Dermis microvascular lymphatic vessel endothelial cell (primary cell): ENCODE data around the gene PTPRS. TPM values are rescaled to one million over a fixed set of nuclear protein-coding genes. Genes with fewer than 3 reads are reported as not detected.

Experiments used
- DNase-seq, 2 donors: peaks; one replicate each; pipeline versions ENCODE4 v3.0.0 to v3.0.0-alpha.2; 2010; ENCODE audit warnings: low read depth in 2 of 2
- total RNA-seq: library from RNA; depleted of rRNA; stranded (reverse); fragments of >200 nt; gene quantifications from 2 replicates; pipeline ENCODE4 v1.2.1, GENCODE V29; 2014

PTPRS gene
- total RNA-seq, 1 donor from 2014 or later, result 20.5 TPM

DNA sequence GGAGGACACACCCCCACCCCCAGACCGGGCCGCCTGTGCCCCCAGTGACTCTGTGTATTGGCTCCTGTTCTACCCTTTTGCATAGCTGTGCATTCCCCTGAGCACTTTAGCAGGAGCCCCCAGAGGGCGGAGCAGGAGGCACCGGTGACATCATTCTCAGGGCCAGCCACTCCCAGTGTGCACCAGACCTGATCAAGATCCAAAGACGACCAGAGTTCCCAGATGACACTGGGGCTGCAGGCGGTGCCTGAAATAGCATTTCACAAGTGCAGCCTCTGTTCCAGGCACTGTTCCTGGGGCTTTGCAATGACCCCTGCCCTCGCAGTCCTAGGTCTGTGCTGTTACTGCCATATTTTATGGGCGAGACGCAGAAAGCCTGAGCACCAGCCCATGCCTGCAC lies 14.5 kb upstream of the PTPRS start:
- DNase-seq, result no peak

DNA sequence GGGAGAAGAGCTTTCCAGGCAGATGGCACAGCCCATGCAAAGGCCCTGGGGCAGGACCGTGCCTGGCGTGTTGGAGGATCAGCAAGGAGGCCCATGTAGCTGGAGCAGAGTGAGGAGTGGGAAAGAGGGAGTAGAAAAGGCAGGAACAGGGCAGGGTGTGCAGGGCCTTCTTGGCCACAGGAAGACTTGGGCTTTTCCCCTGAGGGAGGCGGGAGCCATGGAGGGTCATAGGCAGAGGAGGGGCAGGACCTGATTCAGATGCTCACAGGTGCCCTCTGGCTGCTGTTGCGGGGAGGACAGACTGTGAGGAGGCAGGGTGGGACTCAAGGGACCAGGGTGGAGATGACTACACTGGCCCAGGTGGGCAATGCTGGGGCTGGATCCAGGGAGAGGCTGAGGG lies 13.8 kb upstream of the PTPRS start:
- no peak for DNase-seq

DNA sequence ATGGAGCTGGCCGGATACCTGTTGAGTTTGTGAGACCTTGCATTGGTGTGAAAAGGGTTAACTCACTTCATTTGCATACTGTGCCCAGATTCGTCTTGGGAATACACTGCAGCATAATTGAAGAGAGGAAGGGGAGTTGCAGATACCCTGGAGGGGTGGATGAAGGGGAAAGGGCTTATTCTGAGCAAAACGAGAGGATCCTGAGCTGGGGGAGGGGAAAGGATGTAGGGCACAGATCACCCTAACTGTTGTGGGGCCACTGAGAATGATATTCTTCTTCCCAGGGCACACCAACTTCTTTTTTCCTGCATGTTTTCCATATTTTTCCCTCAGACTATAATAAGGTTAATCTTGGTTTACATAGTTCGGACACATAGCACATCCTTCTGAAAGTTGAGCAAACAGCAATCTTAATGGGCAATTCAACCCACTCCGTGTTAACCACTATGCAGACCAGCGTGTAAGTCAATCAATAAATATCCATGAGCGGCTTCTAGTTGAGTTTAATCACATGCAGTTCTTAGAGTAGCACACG lies 11.7 kb upstream of the PTPRS start:
- no peak for DNase-seq

DNA sequence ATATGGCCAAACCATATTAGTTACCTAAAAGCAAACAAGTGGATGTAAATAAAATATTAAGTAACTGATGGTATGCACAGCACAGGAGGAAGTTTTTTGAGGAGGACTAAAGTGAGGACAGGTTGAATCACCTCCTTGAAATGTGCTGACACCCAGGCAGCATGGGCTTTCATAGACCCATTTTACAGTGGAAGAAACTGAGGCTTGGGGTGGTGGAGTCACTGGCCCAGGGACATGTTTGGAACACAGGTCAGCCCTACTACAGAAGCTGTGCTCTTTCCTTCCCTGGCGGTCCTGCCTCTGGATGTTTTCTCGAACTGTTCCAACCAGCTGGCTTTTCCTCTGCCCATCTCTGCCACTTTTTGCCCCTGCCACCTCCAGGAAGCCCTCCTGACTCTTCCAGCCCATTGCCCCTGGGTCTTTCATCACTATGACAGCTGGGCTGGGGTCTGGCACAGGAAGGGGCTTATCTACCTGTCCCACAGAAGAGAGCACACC lies 11.2 kb upstream of the PTPRS start:
- no peak for DNase-seq

DNA sequence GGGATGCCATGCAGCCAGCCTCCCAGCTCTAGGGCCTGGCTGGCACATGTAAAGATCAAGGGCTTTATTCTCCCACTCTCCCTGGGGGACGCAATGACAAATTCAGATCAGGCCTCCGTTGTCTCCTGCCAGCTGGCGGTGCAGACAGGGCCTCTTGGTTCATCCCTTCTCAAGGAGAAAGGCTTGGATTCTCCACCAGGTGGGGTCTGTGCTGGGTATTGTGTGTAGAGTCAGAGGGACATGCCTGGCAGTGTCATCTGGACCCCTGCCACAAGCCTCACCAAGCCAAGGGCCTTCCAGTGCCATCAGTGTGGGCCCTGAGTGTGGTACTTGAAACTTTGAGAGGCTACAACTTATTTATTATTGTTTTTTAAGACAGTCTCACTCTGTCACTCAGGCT lies 8.4 kb upstream of the PTPRS start:
- DNase-seq, result no peak

DNA sequence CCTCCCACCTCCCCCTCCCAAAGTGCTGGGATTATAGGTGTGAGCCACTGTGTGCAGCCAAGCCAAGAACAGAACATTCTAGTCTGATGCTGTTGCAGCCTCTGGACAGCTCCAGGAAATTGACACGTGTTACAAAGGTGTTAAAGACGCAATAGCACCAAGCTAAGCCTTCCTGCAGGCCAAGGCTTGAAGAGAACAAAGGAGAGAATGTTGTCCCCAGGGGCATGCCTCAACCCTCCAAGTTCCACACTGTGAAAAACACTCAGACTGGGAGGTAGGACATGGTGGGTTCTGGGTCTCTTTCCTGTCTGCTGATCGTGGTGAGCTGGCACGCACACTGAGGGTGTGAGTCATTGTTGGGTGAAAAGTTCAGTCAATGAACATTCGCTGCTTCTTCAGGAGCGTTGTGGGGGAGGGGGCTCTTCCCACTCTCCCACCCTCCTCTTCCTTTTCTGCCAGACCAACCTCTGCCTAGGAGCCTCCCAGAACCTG lies 5.3 kb upstream of the PTPRS start:
- DNase-seq, result peak in 1 of 2 donors; percentile 37

DNA sequence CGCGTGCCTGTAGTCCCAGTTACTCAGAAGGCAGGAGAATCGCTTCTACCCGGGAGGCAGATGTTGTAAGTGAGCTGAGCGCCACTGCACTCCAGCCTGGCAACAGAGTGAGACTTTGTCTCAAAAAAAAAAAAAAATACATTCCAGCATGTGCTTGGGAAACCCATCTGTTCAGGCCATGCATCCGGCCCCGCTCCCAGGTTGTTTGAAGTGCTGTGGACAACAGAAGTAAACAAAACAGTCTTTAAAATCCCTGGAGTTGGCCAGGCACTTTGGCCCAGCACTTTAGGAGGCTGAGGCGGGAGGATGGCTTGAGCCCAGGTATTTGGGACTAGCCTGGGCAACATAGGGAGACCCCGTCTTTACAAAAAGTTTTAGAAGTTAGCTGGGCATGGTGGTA lies 3.2 kb upstream of the PTPRS start:
- DNase-seq, result no peak

DNA sequence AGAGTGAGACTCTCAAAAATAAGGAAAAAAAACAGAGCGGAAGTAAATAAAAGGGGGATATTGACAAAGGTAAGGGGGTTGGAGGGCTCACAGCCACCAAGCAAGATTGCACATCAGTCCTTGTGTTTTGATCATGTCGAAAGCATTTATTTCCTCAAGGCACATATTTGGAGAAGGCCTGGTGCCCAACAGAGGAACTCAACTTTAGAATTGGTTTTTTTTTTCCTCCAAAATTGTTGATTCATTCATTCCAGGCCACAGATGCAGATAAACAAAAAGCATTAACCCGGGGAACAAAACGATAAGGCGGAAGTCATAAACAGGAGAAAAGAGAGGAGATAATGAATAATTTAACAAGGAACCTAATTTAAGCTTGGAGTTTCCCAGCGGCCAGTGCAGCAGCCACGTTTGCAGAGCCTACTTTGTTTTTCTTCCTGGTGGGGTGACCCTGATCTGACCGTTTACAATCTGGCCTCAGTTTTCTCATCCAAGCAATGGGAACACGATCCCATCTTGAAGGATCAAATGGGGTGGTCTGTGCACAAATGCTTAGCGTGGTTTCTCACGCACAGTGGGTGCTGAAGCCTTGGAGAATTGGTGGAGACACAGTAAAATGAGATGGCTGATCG lies 2.1 kb upstream of the PTPRS start:
- no peak for DNase-seq

DNA sequence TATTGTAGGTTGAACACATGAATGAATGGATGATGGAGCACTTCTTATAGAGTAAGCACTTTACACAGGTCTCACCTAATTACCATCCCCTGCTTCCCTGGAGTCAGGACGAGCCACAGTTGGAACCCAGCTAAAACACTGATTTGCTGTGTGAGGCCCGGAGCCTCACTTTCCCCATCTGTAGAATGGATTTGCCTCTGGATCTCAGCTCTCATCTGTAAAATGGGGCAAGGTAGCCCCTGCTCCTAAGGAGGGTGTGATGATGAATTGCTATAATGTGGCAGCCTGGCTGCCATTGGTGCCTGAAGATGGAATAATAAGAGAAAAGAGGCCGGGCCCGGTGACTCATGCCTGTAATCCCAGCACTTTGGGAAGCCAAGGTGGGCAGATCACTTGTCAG lies 1.4 kb upstream of the PTPRS start:
- DNase-seq, result no peak

DNA sequence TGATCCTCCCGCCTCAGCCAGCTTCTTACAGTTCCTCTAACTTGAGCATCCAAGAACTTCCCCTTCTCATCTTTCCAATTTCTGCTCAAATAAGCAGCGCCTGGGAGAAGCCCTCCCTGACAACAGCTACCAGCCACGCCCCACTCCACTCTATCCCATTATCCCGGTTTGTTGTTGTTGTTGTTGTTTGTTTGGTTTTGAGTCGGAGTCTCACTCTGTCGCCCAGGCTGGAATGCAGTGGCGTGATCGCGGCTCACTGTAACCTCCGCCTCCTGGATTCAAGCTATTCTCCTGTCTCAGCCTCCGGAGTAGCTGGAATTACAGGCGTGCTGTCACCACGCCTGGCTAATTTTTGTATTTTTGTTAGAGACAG lies 822 bp upstream of the PTPRS start:
- no peak for DNase-seq

DNA sequence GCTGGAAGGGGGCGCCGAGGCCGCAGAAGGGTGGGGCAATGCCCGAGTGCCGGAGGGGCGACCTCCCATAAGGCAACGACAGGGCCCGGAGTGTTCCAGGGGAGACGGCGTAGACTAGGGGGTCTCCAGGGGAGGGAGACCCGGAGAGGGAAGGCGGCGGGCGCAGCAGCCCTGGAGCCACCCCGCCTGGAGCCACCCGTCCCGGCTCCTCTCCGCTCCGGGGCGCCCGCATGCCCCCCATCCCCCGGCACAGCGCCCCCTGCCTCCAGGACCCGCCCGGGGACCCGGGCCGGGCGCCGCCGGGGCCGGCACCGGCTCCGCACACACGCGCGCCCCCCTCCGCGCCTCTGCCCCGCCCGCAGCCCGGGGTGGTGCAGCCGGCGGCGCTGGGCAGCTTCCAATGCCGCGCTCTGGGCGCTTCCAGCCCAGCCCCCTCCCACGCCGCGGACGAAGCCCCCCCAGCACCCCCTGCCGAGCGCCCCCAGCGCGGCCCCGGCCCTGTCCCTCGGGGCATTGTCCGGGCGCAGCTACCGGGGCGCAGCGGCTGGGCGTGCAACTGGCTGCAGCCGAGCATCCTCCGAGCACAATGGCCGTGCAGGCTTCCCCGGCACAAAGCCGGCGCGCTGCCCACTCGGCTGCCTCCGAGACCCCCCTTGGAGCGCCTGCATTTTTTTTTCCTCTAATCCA lies 519 bp downstream of the PTPRS start:
- no peak for DNase-seq

DNA sequence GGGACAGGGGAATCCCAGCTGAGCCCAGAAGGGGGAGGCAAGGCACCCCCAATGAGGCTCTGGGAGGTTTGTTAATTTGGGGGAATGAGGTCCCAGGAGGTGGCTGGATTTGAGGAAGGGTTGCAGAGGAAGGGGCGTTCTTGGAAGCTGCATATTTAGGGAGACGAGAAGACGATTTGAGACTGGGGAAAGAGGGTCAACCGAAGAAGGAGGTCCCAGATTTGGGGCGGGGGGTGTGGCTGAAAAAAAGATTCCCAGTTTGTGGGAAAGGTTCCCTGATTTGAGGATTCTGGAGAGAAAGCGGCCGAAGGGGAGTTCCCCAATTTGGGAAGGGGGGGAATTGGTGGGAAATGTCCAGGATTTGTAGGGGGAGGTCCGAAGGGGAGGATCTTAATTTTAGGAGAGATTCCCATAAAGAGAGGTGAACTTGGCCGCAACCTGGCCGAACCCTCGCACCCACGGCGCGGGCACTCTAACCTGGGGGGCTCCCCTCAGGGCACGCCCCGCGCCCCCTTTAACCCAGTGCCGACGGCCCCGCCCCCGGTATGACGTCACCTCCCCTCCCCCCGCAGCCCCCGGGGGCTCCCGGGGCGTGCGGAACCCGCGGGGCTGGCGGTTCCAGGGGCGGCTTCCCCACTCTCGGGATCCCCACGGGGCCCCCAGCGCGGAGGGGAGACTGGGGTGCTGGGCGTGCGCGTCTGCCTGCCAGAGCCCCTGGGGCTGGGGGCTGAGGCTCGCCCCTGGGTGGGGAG lies 1.2 kb downstream of the PTPRS start:
- DNase-seq, result no peak

DNA sequence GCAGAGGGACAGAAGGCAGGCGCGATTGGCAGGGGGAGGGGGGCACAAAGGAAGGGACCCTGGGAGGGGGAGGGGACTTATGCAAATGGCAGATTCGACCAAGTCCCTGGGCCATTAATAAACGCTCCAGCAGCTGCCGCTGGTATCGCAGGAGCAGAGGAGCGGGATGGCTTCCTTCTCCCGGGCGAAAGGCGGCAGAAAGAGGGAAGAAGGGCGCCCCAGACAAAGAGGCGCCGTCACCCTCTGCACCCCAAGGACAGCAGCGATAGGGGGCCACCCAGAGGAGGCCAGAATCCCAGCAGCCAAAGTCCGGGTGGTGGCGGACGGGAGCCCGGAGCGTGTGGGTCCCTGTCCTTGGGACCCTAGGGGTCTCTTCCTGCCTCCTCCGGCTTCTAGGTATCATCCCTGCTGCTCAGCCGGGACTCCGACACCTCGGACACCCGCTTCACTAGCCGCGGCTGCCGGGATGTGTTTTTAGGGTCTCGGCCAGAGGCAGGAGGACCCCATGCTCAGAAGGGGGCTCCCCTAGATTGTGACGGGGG lies 1.9 kb downstream of the PTPRS start:
- no peak for DNase-seq

DNA sequence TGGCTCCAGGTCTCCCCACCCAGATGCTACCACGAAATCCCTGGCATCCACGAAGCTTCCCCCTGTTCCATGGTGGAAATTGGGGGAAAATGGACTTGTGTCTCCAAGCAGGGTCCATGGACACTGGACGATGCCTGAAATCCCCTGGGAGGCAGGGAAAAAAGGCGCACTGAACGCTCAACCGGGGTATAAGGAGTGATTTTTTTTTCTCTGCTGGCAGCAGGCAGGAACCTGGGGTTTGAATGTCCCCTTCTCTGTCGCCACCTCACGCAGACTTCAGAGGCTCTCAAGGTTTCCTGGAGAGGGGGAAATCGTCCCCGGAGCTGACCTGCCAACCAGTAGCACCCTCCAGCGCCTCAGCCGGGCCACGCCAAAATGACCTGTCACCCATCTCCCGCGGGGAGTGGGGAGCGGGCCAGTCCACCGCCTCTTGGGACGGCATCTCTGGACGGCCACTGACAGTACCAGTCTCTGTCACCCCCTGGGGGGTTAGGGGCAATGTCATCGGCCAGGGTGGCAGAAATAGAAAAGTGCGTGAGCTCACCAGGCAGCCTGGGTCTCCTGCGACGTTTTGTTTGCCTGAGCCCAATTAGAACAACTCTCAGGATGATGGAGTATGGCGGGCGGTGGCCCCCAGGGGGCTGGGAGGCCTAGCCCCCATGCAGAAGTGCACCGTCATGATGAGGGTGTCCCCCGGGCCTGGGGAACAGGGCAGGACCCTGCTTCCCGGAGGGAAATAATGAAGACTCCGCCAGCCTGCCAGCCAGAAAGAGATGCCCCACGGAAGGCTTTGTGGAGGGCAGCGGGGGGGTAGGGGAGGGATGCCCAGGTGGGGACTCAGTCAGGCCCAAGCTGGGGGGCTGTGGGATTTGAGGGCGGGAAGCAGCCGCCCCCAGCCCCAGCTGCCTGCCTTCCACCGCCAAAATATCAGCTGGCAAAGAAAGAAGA lies 2.6 kb downstream of the PTPRS start:
- DNase-seq, result no peak

DNA sequence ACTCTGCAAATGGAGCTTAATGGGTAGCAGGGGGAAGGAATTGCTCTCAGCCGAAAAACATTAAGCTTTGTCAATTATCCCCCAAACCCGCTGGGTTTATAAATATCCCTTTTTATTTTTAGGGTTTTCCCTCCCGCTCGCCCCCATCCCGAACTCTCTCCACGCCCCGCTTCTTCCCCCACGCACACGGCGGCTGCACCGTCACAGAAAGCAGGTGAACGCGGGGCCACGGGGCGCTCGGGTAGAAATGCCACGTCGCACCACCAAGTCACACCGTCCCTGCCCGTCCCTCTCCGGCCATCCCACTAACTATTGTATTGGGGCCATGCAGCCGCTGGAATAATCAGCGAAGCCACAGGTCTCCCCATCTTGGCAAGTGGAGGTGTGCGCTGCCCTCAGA lies 3.5 kb downstream of the PTPRS start:
- no peak for DNase-seq

DNA sequence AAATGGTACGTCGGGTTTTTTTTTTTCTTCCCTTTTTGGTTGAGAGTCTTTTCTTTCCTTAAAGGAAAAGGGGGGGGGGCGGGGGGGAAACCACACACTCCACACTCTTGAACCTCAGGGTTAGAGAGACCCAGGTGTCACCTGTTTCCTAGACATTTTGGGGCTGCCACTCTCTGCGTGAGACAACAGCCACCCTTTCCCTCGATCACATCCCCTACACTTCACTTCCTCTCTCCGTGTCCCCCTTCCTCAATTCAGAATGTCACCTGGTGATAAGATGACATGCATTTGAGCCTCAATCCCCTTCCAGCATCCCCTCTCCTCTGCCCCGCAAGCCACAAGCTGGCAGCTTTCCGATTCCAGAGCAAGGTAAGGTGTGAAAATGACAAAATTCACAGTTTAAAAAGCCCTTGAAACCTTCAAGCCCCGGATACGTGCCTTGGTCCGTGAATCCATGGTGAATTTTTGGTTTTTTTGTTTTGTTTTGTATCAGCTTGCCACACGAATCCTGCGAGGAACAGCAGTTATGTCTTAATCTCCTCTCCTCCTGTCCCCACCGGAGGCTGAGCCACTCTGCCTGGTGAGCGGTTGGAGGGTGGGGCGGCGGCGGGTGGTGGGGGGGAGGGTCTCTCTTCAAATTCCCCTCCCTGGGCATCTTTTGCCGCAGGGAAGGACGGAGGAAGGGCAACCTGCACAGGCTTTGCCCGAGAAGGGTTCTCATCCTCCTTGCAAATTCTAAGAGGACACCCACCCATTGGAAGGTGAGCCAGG lies 4.2 kb downstream of the PTPRS start:
- DNase-seq, result no peak

DNA sequence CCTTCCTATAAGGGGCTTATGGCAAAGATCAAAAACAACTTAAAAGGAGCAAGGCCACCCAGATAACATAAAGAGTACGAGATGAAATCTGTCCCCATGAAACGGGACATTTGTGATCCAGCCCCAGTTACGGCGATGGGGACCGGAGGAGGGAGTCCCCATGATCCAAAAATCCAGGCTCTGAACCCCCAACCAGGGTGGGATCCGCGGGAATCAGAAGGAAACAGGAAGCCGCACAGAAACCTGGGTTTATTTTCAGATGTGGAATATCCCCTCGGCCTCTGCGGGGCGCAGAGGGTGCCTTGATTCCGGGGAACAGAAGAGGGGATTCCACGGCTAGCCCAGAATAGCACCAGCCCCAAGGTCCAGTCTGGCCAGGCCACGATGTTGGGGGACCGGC lies 5.0 kb downstream of the PTPRS start:
- DNase-seq, result no peak

DNA sequence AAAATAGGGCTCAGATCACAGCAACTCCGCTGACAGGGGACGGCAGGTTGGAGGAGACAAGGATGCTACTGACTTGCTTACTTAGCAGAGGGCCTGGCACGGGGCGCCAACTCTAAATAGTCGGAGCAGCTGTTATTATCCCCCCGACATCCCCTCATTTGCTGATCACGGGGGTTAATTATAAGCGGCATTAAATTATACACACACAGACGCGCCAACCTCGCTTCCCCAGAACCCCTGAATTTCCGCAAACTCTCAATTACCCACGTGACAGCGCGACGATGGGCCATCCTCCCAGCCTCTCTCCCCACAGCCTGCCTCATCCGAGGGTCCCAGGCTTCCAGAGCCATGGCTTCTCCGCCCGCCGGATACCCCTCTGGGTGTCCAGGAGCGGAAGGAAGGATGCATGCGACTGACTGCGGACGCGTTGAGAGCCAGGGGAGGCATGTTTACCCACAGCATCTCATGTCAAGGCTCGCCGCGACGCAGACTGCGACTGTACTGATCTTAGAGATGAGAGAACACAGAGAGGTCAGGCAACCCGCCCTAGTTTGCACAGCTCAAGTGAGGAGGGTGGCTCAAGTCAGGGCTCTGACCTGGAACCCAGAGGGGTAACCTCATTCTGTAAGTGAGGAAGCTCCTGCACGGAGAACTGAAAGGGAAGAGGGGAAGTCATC lies 5.7 kb downstream of the PTPRS start:
- no peak for DNase-seq

DNA sequence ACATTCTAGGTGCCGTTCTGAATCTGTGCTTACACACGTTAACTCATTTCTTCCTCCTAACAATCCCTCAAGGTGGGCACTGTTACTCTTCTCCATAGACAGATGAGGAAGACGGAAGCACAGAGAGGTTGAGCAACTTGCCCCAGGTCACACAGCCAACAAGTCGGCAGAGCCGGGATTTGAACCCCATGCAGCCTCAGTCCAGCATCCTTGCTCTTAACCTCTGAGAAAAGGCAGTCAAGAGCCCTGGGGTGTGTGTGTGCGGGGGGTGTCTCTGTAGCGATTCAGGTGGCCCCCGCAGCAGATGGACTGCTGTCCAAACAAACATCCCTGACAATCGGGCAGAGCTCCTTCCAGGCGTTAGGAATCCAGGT lies 6.3 kb downstream of the PTPRS start:
- no peak for DNase-seq
